Inflammatory macrophage (primary cell): ENCODE data around the gene LHPP.
A peak's percentile ranks its signal among the peaks of the same experiment; 100 is the strongest.

ENCODE experiments used
- DNase-seq, 2 donors: peaks; one replicate each; pipeline ENCODE4 v3.0.0-alpha.2; 2020 to 2022

Gene LHPP

DNA sequence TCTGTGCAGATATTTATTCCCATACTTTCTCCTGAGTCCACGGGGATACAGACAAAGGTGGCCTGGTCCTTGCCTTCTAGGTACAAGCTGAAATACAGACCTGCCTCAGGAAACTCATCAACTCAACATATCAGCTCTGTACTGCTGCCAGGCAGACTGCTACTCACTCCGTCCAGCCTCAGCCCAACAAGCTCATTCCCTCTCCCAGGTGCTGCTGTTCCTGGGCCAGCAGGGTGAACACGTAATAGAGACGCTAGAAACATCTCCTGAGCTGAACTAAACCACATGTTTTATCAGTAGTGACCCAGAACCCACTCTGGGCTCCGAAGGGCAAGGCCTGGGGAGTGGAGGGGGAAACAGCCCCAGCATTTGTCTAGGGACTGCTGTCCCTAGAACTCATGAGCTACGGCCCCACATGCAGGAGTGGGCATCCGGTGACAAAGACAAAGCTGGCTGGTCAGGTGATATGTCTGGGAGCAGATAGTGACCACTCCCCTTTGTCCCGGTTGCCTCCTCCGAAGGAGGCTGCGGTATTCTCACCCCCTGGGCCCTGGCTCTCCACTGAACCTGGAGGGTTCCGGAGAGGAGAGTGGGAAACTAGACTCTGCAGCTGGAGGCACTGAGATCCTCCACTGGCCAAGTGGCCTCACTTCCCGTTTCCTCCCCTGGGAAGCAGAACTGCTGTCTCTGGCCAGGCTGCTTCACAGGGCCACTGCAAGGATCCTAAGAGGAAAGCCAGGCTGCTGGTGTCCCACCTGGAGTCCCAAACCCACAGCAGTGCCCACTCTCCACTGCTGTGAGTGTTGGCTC, 166.4 kb downstream of the LHPP start:
- DNase-seq = peak; percentile 58 to 68

DNA sequence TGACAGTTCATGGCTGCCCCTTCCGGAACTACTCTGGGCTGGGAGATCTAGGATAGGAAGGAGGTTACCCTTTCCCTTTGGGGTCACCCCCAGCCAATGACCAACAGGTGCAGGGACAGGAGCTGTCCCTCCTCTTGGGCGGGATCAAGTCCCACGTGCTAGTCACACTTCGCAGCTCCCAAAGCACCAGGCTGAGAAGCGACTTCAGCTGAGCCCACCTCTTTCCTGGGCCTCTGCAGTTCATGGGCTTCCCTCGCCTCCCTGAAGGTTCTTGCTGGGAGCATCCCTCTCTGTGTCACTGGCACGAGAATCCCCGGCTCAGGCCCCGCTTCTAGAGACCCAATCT, 167.0 kb downstream of the LHPP start:
- DNase-seq = no peak

DNA sequence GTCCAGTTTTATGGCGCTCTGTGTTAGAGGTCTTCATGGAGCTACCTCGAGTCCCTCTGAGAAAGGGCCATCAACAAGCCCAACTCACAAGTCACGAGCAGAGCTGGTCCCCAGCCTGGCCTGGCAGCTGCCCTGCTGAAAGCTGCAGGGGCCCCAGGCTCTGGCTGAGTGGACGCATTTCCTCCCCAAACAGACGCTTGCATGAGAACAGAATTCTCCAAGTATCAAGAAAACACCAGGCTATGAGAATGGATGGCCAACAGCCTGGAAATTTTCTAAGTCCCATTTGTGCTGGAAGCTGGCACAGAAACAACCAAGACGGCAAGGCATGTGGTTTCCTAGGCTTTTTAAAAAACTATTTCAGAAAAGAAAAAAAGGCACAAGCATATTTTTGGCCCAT, 167.8 kb downstream of the LHPP start:
- DNase-seq = no peak

DNA sequence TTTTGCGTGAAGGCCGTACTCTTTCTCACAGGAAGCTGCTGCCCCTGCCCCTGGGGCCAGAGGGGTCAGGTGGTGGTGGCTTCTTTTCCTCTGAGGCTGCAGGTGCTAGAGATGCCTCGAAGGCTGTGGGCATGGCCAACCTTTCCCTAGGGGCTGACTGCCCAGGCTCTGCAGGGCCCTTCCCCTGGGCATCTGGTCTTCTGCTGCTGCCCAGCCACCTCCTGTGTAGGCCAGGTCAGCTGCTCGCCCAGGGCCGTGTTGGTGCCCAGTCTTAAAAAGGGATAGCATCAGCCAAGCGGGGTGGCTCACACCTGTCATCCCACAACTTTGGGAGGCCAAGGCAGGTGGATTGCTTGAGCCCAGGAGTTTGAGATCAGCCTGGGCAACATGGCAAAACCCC, 168.2 kb downstream of the LHPP start:
- DNase-seq = no peak

GRCh38 chr10:124630551-124630950, 168.9 kb downstream of the LHPP start:
- no peak for DNase-seq

GRCh38 chr10:124632064-124632531, 170.5 kb downstream of the LHPP start:
- peak; percentile 16 to 31 for DNase-seq

- DNase-seq = no peak
These were observed 170.9 kb downstream of the LHPP start for GRCh38 chr10:124632566-124632965.

GRCh38 chr10:124636271-124636995, 174.8 kb downstream of the LHPP start:
- peak in 1 of 2 donors; percentile 39 for DNase-seq

- DNase-seq = no peak
These were observed 175.6 kb downstream of the LHPP start for GRCh38 chr10:124637091-124637700.

DNA sequence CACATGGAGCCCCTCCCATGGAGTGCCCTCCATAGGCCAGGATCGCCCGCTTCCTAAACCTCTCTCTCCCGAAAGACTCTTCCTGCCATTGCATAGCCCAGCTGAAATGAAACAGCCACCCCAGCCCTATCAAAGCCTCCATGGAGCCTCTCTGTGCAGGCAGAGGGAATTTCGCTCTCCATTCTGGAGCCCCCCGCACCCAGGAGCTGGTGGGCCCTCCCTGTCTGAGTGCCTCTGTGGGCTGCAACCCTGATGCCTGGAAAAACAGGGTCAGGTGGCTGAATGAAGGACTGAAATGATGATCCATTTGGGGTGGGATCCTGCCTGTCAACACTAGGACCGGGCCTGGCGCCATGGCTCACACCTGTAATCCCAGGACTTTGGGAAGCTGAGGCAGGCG, 176.1 kb downstream of the LHPP start:
- no peak for DNase-seq

- DNase-seq = no peak
These were observed 177.6 kb downstream of the LHPP start for GRCh38 chr10:124639206-124639605.

DNA sequence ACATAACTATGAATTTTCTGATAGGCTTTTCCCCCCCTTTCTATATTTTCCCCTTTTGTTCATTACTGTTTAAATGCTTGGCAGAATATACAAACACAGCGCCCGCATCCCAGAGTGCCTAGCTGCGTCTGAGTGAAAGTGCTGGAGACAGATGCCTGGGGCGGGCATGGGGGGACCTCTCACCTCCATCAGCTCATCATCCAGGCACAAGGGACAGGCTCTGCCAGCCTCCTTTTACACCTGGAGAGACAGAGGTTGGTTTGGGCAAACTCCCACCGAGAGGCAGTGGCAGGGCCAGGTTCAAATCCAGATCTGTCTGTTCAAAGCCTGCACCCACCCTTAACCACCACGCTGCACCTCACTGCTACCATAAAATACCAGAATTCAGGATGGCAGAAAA, 178.0 kb downstream of the LHPP start:
- DNase-seq = no peak

DNA sequence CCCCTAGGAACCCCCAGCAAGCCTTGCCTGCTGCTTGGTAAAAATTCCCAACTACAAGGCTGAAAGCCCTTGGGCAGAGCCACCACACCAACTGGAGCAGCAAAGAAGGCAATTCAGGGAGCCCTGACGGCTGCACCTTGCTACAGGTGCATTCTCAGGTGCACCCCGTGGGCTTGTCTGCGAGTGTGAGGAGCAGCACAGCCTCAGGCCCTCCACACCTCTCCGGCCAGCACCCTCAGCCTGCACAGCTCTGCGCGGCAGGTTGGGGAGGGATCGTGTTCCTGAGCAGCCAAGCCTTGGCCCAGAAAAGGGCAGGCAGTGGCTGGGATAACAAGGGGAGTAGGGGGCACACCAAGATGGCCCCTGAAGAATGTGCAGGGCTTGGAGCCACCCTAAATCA, 178.4 kb downstream of the LHPP start:
- DNase-seq = no peak

DNA sequence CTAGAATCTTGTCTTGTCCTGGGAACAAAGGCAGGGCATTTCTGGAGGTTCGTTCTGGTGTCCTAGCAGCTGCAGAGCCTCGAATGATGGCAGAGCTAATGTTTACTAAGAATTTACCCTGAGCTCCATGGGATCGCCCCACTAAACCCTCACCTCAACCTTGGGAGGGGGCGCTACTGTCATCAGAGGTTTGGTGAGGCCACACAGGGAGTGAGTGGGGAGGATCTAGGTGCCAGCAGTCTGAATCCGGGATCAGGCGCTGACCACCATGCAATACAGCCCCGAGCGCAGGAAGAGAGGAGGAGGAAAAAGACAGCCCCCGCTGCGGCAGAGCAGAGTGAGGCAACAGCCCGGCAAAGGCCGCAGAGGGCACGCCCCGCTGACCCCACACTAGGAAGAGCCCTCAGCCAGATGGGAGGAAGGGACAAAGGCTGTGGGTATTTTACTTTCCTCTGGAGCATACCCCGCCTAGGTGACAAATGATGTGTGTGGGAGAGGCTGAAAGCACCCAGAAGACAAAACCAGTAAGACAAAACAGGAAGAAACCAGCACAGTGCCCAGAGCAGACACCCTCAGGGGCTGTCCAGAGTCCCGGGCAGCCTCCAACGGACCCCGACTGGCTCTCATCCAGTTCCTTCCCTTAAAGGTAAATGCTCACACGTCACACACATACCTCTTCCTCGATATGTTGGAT, 179.1 kb downstream of the LHPP start:
- peak; percentile 91 to 92 for DNase-seq

- peak; percentile 84 to 86 for DNase-seq
These were observed 179.9 kb downstream of the LHPP start for GRCh38 chr10:124641282-124642087.

DNA sequence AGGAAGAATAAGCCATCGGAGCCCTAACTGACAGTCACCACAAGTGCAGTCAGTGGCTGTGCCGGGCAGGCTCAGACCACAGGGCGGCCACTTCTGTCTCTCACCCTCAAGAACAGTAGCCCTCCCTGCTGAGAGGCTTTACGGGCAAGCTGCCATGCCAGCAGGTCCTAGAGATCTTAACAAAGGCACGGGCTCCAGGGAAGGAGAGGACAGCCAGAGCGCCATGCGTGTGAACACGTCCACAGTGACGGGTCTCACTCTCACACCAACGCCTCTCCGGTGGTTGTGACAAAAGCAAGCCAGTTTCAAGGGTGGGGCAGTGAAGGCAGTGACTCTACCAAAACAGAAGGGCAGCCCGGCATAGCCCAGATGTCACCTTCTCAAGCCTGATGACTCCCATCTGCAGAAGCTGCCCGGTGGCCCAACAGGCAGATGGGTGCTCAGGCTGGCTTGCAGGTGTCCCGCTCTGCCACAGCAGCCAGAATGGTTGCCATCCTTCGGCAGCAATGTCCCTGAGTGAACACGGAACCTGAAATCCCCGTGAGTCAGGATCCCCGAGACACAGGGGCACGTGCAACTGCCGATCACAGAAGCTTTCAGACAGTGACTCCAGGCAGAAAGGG, 180.6 kb downstream of the LHPP start:
- peak in 1 of 2 donors; percentile 18 for DNase-seq

- DNase-seq = no peak
These were observed 181.8 kb downstream of the LHPP start for GRCh38 chr10:124643330-124644009.

DNA sequence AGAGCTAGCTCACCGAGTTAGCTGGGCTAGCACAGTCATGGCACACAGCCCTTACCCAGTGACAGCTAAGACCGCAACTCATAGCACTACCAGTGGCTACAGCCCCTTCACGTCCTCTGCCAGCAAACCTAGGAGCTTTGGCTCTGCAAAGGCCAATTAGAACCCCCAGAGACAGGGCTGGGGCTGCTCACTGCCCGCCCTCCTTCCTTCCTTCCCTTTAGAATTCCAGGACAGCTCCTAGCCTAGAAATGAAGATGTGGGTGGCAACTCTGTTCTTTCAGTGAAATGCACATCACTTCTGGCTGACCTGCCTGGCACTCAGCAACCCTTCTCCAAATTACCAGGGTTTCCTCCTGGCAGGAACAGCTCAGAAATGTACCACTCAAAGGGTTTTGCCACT, 182.6 kb downstream of the LHPP start:
- DNase-seq = no peak

GRCh38 chr10:124644771-124645415, 183.3 kb downstream of the LHPP start:
- no peak for DNase-seq

DNA sequence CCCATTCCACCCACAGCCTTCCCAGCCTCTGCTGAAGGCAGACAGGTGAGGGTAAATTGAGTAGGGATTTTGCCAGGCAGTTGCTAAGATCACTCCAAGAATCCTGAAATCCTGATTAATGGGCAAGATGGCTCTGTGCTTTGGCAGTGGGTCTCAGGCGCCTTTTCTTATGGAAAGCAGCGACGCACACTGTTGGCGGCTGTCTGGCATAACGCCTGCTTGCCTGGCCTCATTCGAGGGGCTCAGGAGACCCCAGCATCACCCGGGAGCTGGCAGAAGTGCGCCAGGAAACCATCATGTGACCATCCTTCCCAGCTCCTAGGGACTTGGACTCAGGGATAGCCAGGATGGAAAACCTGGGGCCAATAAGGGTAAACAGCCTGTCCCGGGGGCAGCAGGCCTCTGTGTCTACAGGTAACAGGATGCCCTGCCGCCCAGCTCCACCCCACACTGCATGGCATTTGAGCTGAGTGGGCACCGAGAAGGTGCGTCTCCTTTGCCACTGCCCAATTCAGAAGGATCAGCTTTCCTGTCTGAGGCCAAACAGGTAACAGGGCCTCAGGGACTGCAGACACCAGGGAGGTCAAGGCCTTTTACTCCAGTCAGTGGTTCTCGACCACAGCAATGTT, 184.0 kb downstream of the LHPP start:
- no peak for DNase-seq
